Transverse colon (tissue), 4 donors: ENCODE measurements around the gene ARHGAP33.

ENCODE experiments used
- CTCF ChIP-seq, 5 experiments: fragments of 200-600 bp in 3 of 5; fragments of 450-650 bp in 2 of 5; sonication (generic) in 3 of 5; IDR thresholded peaks; 1 replicate in 2 of 5; 2 replicates in 3 of 5; pipeline ENCODE4 v1.5.1; 2016 to 2017; ENCODE audit warnings: antibody characterized with exemption in 5 of 5, inconsistent platforms in 3 of 5, mild to moderate bottlenecking in 2 of 5, moderate library complexity in 1 of 5
- EP300 ChIP-seq: sonication (generic); formaldehyde crosslinking; IDR thresholded peaks from one replicate; pipeline ENCODE4 v1.6.1; 2017; ENCODE audit warnings: antibody characterized with exemption, low read depth
- POLR2A ChIP-seq: fragments of 450-650 bp; IDR thresholded peaks from one replicate; pipeline ENCODE4 v1.6.1; 2016; ENCODE audit warnings: antibody characterized with exemption, mild to moderate bottlenecking, moderate library complexity
- POLR2AphosphoS5 ChIP-seq, 3 donors: sonication (generic); formaldehyde crosslinking; IDR thresholded peaks; one replicate each; pipeline ENCODE4 v1.6.1; 2016; ENCODE audit warnings: antibody characterized with exemption in 3 of 3

- no peak for TF ChIP-seq CTCF (IDR thresholded peaks at IDR 0.05)
- TF ChIP-seq POLR2AphosphoS5 (IDR thresholded peaks at IDR 0.05), result no peak
- no peak for TF ChIP-seq POLR2A
- no peak for TF ChIP-seq EP300
Measured at GRCh38 chr19:35755131-35755549, 20.2 kb upstream of the ARHGAP33 start.
